ENCODE measurements around the gene CPNE9.

The CPNE9 gene

GRCh38 chr3:9716801-9717555 is 13.3 kb downstream of the CPNE9 start:
- no peak for DNase-seq (ENCODE audit: low read depth in 3 of 3)

DNA sequence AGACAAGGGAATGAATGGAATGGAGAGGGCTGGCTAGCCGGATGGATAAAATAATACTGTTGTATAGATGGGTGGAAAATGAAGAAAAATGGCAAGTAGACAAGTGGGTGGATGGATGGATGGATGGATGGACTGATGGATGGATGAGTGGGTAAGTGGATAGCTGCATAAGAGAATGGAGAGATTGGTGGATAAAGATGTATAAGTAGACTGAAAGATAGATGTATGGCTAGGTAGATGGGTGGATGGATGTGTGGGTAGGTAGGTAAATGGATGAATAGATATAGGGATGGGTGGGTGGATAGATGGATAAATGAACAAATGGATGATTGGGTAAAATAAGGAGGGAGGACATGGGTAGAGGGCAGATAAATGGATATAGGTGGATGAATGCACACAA is 13.9 kb downstream of the CPNE9 start:
- DNase-seq (ENCODE audit: low read depth in 3 of 3): no peak

DNA sequence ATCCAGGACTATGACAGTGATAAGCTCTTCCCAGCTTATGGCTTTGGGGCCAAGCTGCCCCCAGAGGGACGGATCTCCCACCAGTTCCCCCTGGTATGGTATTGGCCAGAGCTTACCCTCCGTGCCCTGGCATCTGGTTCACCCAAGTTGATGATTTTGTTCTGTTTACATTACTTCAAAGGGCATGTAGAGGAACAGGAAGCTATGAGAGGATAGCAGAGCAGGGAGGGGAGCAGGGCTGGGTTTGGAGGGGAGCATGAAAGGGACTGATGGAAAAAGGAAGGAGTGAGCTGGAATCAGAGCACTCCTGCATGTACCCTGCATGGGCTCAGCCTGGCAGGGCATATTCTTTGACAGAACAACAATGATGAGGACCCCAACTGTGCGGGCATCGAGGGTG is 14.5 kb downstream of the CPNE9 start:
- no peak for DNase-seq (ENCODE audit: low read depth in 3 of 3)

- no peak for DNase-seq (ENCODE audit: low read depth in 3 of 3)
Observed at GRCh38 chr3:9721015-9721699, 17.5 kb downstream of the CPNE9 start.

DNA sequence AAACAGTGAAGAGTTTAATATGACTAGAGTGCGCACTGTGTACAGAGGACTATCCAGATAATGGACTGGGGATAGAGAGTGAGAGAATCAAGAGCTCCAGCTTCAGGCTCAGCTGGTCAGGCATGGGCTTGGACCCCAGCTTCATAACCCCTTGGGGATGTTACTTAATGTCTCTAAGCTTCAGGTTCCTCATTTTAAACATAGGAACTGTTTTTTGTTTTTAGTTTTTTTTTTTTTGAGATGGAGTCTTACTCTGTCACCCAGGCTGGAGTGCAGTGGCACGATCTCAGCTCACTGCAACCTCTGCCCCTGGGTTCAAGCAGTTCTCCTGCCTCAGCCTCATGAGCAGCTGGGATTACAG is 18.0 kb downstream of the CPNE9 start:
- no peak for DNase-seq (ENCODE audit: low read depth in 3 of 3)

DNA sequence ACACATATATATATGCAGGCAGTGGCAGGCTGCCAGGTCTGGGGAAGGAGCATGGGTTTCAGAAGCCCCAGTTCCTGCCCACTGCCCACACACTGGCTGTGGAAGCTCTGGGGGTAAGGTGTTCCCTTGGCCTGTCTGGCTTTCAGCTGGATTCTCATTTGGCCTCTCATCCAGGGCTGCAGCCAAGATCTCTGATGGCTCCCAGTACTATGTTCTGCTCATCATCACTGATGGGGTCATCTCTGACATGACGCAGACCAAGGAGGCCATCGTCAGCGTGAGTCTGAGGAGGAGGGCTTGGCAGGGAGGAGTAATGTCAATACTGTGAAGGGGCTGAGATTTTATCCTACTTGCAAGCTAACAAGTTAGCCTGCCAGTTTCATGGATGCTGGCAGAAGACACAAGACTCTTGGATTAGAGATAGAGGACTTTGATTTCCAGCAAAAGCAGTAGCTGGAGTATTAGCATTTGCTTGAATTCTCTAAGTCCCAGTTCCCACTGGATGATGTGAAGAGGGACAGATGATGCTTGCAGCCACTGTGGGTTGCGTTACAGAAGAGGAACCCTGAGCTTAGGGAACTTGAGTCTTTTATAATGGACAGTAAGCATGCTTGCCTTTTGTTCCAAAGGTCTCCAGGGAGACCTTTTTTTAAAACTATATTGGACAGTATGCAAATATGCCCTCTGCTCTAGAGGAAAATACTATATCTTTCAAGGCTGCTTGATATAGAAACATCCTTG is 22.3 kb downstream of the CPNE9 start:
- DNase-seq (ENCODE audit: low read depth in 3 of 3): no peak

GRCh38 chr3:9727041-9727595 is 23.5 kb downstream of the CPNE9 start:
- DNase-seq (ENCODE audit: low read depth in 3 of 3): peak in 2 of 3 experiments; percentile 21 to 25

GRCh38 chr3:9727743-9728142 is 24.1 kb downstream of the CPNE9 start:
- DNase-seq (ENCODE audit: low read depth in 3 of 3): no peak

GRCh38 chr3:9729419-9729818 is 25.8 kb downstream of the CPNE9 start:
- DNase-seq (ENCODE audit: low read depth in 3 of 3): no peak

GRCh38 chr3:9730657-9731205 is 27.1 kb downstream of the CPNE9 start:
- DNase-seq (ENCODE audit: low read depth in 3 of 3): no peak

GRCh38 chr3:9731206-9732079 is 27.8 kb downstream of the CPNE9 start, which contains the start of gene BRPF1:
TSS of gene BRPF1 (plus strand) at chr3:9731735. CDS start at chr3:9734141, 2,406 bp downstream.
- DNase-seq (ENCODE audit: low read depth in 3 of 3): peak; percentile 100

GRCh38 chr3:9732080-9732739 is 28.6 kb downstream of the CPNE9 start:
- no peak for DNase-seq (ENCODE audit: low read depth in 3 of 3)

GRCh38 chr3:9732740-9733115 is 29.1 kb downstream of the CPNE9 start:
- DNase-seq (ENCODE audit: low read depth in 3 of 3): no peak

- no peak for DNase-seq (ENCODE audit: low read depth in 3 of 3)
Observed at GRCh38 chr3:9736831-9737230, 33.2 kb downstream of the CPNE9 start.

- no peak for DNase-seq (ENCODE audit: low read depth in 3 of 3)
Observed at GRCh38 chr3:9739181-9739580, 35.5 kb downstream of the CPNE9 start.

DNA sequence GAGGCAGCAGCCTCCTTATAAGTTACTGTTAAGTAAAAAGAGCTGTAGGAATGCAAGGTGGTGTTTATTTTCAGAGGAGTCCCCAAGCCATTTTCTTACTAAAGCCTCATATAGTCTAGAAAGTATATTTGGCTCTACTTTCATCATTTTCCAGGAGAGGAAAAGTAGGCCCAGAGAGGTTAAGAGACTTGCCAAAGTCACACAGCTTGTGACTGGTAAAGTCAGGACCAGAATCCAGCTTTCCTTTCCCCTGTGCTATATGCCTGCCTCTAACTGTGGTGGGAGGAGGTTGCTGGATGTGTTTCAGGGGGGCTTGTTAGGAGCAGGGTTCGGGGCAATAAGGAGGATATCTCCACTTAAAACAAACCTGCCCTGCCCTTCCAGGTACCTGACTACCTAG is 38.9 kb downstream of the CPNE9 start:
- no peak for DNase-seq (ENCODE audit: low read depth in 3 of 3)

DNA sequence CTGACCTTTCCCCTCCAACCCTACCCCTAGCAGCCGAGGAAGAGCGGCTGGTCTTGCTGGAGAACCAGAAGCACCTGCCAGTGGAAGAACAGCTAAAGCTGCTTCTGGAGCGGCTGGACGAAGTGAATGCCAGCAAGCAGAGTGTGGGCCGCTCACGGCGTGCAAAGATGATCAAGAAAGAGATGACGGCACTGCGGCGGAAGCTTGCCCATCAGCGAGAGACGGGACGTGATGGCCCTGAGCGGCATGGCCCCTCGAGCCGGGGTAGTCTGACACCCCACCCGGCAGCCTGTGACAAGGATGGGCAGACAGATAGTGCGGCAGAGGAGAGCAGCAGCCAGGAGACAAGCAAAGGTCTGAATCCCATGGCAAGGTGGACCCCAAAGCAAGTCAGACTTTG is 39.9 kb downstream of the CPNE9 start:
- DNase-seq (ENCODE audit: low read depth in 3 of 3): no peak

- DNase-seq (ENCODE audit: low read depth in 3 of 3): no peak
Observed at GRCh38 chr3:9744162-9744561, 40.5 kb downstream of the CPNE9 start.

DNA sequence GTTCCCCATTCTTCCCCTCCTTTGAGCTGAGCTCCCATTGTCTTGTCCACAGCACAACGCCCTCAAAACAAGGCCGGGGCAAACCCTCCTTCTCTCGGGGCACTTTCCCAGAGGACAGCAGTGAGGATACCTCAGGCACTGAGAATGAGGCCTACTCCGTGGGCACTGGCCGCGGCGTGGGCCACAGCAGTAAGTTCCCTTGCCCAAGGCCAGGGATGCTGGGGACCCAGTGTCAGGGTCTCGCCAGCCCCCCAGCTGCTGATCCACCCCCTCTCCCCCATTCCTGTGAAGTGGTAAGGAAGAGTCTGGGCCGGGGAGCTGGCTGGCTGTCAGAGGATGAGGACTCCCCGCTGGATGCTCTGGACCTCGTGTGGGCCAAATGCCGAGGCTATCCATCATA is 41.9 kb downstream of the CPNE9 start:
- no peak for DNase-seq (ENCODE audit: low read depth in 3 of 3)

GRCh38 chr3:9746330-9746729 is 42.7 kb downstream of the CPNE9 start:
- DNase-seq (ENCODE audit: low read depth in 3 of 3): no peak

DNA sequence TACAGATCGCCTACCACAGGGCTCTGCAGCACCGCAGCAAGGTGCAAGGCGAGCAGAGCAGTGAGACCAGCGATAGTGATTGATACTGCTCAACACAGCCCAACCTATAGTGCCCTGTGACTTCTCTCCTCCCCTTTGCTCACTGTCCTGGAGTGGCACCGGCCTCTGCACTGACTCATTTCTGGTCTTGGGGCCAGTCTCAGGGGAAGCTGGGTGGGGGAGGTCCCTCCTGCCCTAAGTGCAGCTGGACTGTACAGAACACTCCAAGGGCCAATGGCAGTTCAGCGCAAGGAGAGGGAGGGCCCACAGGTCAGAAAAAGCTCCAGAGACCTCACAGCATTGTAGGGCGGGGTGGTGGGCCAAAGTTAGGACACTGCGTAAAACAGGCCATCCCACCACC is 43.6 kb downstream of the CPNE9 start:
- DNase-seq (ENCODE audit: low read depth in 3 of 3): no peak
